Limb (tissue), 2 donors: ENCODE measurements around the gene RBM28.
A peak's percentile ranks its signal among the peaks of the same experiment; 100 is the strongest.
"Not testable (repeated sequence)": the region's sequence is repeated elsewhere in the genome, so short reads cannot be mapped to it uniquely, and the experiment has no call there.

Experiments used
- DNase-seq, 2 donors: peaks; one replicate each; pipeline ENCODE4 v3.0.0-alpha.2; 2016; ENCODE audit errors: extremely low spot score in 2 of 2

Gene RBM28

GRCh38 chr7:128287556-128287955 lies 56.2 kb downstream of the RBM28 start:
- DNase-seq: no peak

GRCh38 chr7:128284102-128284501 lies 59.6 kb downstream of the RBM28 start:
- DNase-seq: no peak

- no peak for DNase-seq
Measured at GRCh38 chr7:128281605-128282380, 61.9 kb downstream of the RBM28 start.

- DNase-seq: not testable (repeated sequence)
Measured at GRCh38 chr7:128280451-128280850, 63.3 kb downstream of the RBM28 start.

GRCh38 chr7:128279124-128279713 lies 64.5 kb downstream of the RBM28 start:
- no peak for DNase-seq

- DNase-seq: no peak
Measured at GRCh38 chr7:128278366-128278765, 65.3 kb downstream of the RBM28 start.

GRCh38 chr7:128275681-128276080 lies 68.0 kb downstream of the RBM28 start:
- no peak for DNase-seq

GRCh38 chr7:128274884-128275603 lies 68.7 kb downstream of the RBM28 start:
- no peak for DNase-seq

GRCh38 chr7:128274246-128274883 lies 69.3 kb downstream of the RBM28 start:
- DNase-seq: no peak

- DNase-seq: peak in 1 of 2 donors; percentile 47
Measured at GRCh38 chr7:128271942-128272481, 71.7 kb downstream of the RBM28 start.

GRCh38 chr7:128271471-128271941 lies 72.2 kb downstream of the RBM28 start:
- peak in 1 of 2 donors; percentile 40 for DNase-seq

- peak in 1 of 2 donors; percentile 54 for DNase-seq
Measured at GRCh38 chr7:128270826-128271272, 72.9 kb downstream of the RBM28 start.

- no peak for DNase-seq
Measured at GRCh38 chr7:128268233-128268632, 75.5 kb downstream of the RBM28 start.

- no peak for DNase-seq
Measured at GRCh38 chr7:128267595-128267924, 76.1 kb downstream of the RBM28 start.

- peak; percentile 31 to 78 for DNase-seq
Measured at GRCh38 chr7:128266883-128267594, 76.7 kb downstream of the RBM28 start.

- no peak for DNase-seq
Measured at GRCh38 chr7:128266529-128266882, 77.2 kb downstream of the RBM28 start.

- no peak for DNase-seq
Measured at GRCh38 chr7:128265906-128266300, 77.8 kb downstream of the RBM28 start.

- no peak for DNase-seq
Measured at GRCh38 chr7:128265156-128265905, 78.4 kb downstream of the RBM28 start.

GRCh38 chr7:128264477-128264876 lies 79.2 kb downstream of the RBM28 start:
- DNase-seq: no peak

GRCh38 chr7:128263420-128263819 lies 80.3 kb downstream of the RBM28 start:
- DNase-seq: no peak
